ENCODE results near the gene SUCLG2.
"Not testable (repeated sequence)": the region's sequence is repeated elsewhere in the genome, so short reads cannot be mapped to it uniquely, and the experiment has no call there.

The SUCLG2 gene

GRCh38 chr3:67605377-67605776, 49.0 kb downstream of the SUCLG2 start:
- DNase-seq: no peak

DNA sequence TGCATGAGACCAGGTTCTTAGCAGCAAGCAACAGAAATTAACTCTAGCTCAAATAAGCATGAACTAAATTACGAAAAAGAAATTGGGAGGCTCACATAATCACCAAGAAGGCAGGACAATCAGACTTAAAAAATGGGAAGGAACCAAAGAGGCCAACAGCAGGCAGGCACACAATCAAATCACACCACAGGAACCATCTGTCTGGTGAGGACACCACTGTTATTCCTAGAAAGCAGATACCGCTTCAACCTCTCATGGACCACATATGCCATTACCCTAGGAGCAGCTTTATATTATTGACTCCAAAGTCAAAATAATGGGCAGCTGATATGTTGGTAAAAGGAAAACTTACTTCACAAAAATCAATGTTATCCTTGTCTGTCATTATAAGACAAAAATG, 51.6 kb downstream of the SUCLG2 start:
- DNase-seq: no peak

DNA sequence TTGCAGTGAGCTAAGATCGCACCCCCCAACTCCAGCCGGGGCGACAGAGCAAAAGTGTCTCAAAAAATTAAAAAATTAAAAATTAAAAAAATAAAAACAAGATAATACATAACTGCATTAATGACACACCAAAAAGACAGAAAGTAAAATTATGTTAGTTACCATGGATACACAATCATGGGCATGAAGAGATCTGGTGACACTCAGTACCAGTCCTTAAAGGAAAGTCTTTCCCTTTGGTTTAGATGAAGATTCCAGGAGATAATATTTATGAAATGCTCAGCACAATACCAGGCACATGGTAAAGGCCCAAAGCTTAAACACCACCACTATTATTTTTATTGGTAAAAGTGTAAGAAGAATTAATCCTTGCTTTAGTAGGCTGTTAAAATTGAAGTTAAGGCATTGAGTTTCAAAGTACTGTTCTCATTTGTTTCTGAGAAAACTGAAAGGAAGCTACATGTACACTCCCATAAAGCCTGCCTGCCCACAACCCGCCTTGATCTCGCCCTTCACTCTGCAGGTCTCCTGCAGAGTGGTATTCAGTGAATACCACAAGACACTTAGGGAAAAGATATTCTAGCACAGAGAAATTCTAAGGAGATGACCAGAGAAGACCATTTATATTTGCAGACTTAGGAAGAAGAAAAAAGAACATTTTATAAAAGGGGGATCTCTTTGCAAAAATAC, 52.3 kb downstream of the SUCLG2 start:
- DNase-seq: no peak

GRCh38 chr3:67601385-67601784, 53.0 kb downstream of the SUCLG2 start:
- no peak for DNase-seq

- DNase-seq: no peak
Observed at GRCh38 chr3:67599821-67600220, 54.6 kb downstream of the SUCLG2 start.

- DNase-seq: no peak
Observed at GRCh38 chr3:67598814-67599556, 55.4 kb downstream of the SUCLG2 start.

DNA sequence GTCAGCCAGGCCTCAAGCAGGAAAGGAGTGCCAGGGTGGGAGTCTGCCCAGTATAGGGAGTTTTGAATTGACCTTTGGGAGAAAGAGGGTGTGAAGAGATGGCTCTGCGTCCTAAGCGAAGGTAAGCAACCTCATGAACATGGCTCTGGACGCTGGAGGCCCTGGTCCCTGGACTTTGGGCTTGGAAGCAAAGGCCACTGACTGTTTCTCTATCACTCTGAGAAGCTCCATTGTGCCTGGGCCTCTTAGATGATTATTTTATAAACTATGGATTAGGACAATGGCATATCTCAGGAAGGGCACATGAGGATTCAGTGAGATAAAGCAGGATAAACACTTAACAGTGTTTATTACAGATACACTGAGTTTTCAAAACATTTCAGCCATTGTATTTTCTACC, 59.0 kb downstream of the SUCLG2 start:
- no peak for DNase-seq

DNA sequence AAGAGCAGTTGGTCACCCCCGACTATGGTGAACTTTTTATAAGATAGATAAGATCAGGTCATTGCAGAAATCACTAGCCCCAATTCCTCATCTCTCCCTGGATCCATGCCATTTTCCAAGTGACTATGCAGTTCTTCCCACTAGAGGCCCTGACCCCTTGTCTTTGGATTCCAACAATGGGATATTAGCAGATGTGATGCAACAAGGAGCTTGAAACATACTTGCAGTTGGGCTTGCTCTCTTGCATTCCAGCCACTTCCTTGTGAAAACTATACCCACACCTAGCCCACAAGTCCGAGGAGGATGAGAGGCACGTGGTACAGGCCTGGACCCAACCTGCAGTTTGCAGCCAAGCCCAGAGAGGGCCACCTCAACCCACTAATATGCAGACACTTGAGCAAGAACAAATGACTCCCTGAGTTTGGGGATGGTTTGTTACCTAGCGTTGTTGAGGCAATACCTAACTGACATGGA, 60.6 kb downstream of the SUCLG2 start:
- no peak for DNase-seq

DNA sequence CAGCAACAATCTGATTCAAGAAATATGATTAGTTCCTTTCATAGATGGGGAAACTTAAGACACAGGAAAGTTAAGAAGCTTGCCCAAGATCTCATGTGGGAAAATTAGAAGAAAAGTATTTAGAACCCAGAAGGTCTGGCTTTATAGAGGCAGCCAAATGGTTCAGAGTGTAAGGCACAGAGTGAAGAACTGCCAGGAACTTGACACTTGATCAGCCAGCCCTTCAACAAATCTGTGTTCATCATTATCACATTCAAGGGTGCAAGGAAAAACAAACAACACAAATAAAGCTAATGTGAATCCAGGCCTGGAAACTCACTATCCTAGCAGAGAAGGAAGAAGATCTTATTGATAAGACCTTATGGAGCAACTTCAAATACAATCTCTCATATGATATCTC, 62.4 kb downstream of the SUCLG2 start:
- DNase-seq: no peak

DNA sequence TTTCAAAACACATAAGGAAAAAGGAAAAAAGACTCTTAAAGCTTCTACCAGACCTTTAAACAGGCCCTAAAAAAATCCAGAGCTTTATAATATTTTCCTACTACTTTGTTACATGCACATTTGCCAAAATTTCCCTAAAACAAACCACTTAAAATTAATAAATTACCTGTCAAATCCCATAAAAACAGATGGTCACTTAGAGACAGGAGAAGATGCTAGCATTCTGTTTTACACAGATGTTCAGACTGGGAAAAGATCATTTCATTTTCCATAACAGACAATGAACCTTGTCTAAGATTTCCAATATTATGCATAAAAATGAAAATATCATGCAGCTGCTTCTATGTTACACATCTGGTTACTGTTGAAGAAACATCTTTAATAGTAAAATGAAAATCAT, 66.6 kb downstream of the SUCLG2 start:
- DNase-seq: no peak

DNA sequence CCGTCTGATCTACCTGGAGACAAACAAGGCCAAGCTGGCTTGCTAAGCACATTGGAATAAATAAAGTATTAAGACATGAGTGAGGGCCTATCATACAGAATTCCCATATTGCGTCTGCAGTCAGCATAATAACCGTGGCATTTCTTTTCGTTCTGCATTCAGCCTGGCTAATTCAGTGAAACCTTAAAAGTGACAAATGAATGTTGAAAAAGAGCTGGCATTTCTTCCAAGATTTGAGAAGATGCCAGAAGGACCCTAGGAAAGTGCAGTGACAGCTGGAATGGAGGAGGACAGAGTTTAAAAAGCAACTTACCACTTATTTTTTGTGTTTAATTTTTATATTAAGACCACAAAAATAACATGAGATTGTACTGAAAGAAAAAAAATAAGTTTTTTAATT, 67.1 kb downstream of the SUCLG2 start:
- no peak for DNase-seq

GRCh38 chr3:67584608-67585007, 69.8 kb downstream of the SUCLG2 start:
- not testable (repeated sequence) for DNase-seq

- no peak for DNase-seq
Observed at GRCh38 chr3:67580430-67581000, 73.9 kb downstream of the SUCLG2 start.

DNA sequence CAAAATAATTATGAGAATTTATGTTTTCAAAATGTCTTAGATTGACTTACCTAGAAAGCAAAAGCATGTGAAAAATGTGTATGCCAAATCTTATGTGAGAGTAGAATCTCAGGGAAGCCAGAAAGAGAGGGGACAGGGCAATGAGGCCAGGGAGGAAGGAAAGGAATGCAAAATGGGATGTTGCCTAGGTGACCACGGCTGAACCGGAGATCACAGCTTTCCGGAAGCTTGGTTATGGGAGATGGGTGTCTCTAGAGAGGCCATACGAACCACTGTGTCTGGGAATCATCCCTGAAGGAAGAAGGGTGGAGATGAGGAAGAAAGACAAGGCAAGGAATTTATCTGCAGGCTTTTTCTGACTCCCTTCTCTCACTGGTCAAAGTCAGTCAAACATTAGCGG, 76.0 kb downstream of the SUCLG2 start:
- DNase-seq: no peak

GRCh38 chr3:67576441-67576840, 78.0 kb downstream of the SUCLG2 start:
- DNase-seq: no peak

DNA sequence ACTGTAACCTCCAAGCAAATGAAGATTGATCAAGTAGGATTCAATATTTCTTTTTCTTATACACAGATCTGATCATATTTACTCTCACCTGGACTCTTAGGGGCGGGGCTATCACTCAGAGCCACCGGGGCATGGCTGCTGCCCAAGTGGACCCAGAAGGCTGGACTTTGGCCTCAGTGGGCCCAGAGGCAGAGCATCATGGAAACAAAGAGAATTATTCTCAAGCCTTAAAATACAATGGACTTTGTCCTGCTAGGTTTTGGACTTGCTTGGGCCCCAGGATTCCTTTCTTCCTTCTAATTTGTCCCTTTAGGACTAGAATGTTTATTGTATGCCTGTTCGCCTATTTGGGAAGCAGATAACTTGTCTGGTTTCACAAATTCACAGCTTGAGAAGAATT, 85.1 kb downstream of the SUCLG2 start:
- no peak for DNase-seq

- DNase-seq: no peak
Observed at GRCh38 chr3:67567893-67568292, 86.5 kb downstream of the SUCLG2 start.

GRCh38 chr3:67564973-67565372, 89.4 kb downstream of the SUCLG2 start:
- no peak for DNase-seq

DNA sequence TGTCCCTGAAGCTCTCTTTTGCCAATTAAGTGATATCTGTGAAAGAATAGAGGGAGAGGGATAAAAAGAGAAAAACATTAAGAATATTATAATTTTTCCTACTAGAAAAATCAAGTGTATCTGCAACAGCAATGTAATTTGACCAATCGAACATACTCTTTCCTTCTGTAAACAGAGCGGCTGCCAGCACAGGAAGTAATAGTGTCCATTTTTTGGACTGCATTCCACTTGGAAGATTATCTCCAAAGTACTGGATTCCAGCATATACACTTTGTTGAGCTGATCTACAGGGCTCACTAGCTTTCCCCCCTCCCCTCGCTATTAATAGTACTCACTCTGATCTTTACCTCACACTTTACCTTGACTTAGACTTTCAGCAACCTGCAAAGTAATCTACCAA, 90.4 kb downstream of the SUCLG2 start:
- no peak for DNase-seq

- no peak for DNase-seq
Observed at GRCh38 chr3:67561667-67562394, 92.6 kb downstream of the SUCLG2 start.

- no peak for DNase-seq
Observed at GRCh38 chr3:67561266-67561665, 93.1 kb downstream of the SUCLG2 start.

DNA sequence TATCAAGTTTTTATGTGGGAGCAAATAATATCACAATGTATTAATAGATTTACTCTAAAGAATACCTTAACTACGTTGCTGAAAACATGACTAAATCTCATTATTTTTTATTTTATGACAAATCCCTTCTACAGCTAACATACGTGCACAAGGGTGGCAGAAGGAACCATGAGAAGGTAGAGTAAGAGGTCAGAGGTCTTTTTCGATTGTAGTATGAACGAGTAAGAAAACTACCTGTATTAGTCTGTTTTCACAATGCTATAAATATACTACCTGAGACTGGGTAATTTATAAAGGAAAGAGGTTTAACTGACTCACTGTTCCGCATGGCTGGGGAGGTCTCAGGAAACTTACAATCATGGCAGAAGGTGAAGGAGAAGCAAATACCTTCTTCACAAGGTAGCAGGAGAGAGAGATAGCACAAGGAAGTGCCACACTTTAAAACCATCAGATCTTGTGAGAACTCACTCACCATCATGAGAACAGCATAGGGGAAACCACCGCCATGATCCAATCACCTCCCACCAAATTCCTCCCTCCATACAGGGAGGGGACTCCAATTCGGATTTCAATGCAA, 95.3 kb downstream of the SUCLG2 start:
- no peak for DNase-seq

- DNase-seq: no peak
Observed at GRCh38 chr3:67558426-67558825, 96.0 kb downstream of the SUCLG2 start.

Measured in AML-193 (cell line).